Skin of body (tissue), 2 donors: ENCODE measurements around the gene WWC1. TPM values are rescaled to one million over a fixed set of nuclear protein-coding genes. Genes with fewer than 3 reads are reported as not detected.
"Not testable (repeated sequence)": the region's sequence is repeated elsewhere in the genome, so short reads cannot be mapped to it uniquely, and the experiment has no call there.

Experiments used
- DNase-seq: peaks from one replicate; lab custom pipeline; 2025; lab: John Stamatoyannopoulos, UW
- total RNA-seq: library from RNA; depleted of rRNA; stranded (reverse); fragments of >200 nt; gene quantifications from one replicate; pipeline ENCODE4 v1.2.3, GENCODE V29; 2014

Gene WWC1
- total RNA-seq, 1 donor from 2014 or later = 7.3 TPM

DNA sequence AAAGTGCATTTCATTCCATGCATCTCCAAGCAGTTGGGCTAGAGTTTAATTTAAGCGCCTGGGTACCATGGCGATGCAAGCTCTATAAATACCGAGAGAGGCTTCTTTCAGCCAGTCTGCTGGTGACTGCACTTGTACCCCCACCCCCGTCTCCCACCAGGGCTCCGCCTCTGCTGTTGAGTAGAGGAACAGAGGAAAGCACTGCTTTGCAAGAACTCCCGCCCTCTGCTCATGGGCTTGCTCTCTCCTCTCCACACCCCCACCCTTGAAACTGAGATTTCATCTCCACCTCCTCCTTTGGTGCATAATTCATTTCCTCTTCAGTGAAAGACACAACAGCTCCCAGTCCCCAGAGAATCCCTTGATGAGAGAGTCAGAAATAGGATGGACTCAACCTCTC is 5.1 kb upstream of the WWC1 start:
- no peak for DNase-seq

DNA sequence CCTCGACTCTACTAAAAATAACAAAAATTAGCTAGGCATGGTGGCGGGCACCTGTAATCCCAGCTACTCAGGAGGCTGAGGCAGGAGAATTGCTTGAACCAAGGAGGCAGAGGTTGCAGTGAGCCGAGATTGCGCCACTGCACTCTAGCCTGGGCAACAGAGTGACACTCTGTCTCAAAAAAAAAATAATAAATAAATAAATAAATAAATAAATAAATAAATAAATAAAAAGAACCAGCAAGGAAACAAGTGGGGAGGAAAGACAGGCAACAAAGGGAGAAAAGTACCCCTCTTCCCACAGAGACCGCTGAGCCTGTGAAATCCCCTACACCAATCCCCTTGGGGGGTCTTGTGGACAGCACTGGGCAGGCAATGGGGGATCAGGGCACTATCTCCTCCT is 4.6 kb upstream of the WWC1 start:
- DNase-seq = not testable (repeated sequence)

DNA sequence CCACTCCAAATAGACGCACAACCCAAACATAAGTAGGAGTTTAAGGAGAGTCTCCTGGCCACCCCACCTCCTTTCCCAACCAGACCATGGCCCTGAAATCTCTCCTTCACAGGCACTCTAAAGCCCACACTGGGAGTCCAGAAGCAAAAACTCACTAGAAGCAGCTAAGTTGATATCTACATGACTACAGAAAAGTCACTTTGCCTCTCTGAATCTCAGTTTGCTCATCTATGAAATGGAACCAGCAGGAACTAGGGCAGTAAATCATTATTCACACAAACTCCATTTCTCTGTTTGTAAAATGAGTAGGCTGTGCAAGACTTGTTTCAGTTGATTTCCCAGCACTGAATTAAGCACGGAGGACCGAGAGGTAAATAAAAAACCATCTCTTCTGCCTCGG is 4.1 kb upstream of the WWC1 start:
- no peak for DNase-seq

DNA sequence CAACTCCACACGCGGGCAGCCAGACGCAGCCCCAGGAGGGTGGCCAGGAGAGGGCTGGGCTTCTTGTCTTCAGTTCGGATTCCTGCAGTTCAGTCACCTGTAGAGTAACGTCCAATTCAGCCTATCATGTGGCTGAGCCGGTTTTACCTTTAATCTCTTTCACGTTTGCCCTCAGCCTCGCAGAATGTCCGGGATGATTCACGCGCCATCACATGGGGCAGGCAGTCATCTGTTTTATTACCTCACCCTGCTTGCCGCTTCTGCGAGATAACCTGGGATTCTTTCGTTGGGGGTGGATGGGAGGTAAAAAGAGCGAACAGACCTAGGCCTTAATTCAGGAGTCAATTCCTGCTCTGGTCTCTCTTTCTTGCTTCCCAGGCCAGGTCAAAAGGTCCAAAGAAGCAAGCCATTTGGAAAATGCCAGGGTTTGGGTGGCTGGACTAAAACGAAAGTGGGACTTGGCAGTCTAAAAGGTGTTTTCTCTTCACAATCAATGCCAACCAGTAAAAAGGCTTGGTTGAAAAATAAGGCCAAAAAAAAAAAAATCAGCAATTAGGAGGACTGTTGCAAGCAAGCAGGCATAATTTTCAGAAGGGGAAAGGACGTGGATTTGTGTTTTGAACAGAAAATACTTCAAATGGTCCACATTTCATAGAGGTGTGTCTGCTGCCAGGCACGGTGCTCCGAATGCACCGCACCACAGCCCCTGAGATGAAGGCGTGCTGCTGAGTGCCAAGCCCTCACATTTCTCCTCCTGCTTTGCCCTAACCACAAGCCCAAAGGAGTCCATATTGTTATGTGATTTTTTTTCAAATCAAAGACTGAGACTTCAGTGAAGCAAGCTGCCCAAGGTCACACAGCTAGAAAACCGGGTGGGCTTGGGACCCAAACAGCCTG is 2.8 kb upstream of the WWC1 start:
- DNase-seq = no peak

DNA sequence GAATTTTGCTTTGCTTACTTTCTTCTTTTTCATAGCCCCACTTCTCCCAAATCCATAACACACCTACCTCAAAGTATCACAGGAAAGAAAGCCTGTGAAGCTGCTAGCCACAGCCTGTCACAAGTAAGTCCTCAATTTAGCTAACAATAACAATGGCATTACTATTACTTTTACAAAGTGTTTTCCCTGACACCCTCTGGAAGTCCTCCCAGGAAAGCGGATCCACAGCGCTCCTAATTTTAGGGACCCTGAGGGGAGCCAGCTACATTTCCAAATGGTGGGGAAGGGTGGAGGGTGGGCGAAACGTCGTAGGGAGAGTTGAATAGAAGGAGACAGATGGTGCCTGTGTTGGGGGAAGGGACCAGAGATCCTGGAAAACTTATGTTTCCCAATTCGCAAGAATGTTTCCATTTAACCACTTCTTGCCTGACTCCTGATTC is 523 bp upstream of the WWC1 start:
- DNase-seq = peak; percentile 9

DNA sequence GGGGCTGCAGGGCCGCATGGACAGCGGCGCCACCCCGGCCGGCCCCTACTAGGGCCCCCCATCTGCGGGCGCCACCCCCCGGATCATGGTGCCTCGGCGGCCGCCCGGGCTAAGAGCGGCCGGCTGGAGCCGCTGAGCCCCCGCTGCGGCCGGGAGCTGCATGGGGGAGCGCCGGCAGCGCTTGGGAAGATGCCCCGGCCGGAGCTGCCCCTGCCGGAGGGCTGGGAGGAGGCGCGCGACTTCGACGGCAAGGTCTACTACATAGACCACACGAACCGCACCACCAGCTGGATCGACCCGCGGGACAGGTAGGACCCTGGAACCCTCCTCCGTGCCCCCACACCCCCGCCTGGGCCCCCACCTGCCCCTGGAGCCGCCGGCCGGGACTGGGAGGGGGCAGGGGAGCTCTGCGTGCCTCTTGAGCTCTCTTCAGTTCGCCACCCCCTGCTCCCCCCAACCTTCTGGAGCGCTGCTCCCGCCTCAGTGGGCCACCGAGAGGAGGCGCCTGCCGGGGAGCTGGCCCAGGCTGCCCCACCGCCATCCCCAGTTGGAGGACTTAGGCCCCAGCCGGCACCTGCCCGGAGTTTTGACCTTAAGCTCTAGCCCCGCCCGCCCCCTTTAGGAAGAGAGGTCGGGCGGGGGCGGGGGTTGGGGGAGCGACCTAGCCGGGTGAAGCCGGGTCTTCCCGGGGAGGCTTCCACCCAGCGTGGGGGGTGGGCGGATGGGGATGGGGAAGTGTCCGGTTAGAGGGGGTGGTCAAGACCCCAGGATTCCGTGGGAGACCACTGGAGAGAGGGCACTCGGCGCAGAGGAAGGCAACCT is 730 bp downstream of the WWC1 start:
- DNase-seq = no peak

DNA sequence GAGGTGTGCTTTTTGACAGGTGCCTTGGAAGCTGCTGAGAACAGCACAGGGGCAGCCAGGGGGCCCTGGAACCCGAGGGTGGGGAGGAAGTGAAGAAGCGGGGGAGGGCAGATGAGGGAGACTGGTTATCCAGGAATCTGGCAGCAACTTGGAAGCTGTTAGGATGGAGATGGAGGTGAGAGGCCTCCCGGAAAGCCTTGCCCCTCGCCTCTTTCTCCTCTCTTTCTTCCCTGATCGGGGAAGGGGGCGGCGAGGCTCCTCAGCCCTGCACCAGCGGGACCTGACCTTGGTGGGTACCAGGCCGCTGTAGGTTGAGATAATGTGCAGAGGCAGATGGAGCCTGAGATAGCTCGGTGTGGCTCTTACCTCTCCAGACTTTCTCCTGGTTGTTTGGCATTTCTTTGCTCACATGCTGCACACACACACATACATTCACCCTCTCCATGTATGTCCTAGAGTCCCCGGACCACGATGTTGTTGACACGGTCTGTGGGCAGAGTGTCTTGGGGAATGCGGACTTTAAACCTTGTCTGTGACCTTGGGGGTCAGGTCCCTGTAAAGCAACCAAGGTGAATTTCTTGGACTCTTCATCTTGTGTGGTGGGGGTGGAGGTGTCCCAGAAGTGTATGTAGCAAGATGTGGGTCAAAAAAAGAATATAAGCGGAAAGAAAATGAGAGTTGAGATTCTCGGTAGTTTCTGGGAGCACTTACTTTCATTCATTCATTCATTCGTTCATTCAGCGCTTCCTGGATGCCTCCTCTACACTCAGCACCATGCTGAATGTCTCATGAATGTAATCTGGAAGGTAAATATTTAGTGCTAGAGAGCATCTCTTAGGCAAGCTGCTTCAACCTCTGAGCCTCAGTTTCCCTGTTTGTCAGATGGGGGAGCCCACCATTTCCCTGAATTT is 1.6 kb downstream of the WWC1 start:
- DNase-seq = no peak

DNA sequence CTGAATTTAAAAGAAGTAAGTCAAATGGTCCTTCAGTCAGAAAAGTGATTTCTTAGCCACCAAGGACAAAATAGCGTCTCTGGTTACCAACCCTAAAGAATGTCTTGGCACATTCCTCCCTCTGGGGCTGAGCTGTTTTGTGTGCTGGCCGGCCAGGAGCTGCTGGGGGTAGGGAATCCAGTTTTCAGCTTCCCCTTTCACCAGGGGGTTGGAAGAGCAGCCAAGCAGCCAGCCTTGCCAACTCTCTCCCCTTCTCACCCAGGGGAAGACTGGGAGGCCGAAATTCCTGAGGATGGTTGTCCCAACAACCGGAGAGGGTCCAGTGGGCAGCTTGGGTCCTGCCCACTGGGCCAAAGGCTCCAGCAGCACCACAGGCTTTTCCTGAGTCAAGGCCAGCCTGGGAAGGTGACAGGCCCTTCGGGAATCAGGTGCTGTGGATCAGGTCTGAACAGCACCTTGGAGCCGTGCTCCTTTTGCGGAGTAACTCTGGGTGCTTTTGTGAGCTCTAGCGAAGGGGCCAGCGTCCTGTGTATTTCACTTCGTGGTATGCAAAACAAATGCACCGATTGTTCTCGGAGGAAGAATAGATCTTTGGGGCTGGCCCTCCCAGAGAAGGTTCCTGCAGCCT is 4.2 kb downstream of the WWC1 start:
- no peak for DNase-seq

DNA sequence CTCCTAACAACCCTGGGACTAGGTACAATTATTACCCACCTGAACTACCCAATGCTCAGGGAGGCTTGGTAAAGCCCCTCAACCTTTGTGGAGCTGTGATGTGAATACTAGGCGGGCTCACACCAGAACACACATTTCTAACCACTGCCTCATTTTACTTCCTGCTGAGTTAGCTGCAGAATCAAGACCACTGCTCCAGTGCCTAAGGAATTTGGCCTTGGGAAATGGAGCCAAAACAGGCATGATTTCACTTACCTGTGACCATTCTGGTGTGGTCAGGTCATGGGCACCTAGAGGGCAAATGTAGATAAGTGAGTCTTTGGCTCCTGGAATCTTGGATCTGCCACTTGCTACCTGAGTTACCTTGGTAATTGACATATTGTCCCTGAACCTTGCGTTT is 5.2 kb downstream of the WWC1 start:
- DNase-seq = no peak

DNA sequence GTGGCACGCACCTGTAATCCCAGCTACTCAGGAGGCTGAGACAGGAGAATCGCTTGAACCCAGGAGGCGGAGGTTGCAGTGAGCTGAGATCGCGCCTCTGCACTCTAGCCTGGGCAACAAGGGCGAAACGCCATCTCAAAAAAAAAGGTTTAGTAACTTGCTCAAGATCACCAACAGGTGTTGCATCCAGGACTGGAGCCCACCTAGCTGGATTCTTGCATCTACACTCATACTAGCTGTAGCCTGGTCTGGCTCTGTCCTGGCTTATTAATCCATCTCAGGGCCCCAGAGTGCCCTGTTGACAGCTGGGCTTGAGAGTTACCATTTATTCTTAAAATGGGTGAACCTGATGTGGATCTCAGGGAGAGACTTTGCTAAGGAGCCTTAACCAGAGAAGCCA is 7.5 kb downstream of the WWC1 start:
- no peak for DNase-seq

DNA sequence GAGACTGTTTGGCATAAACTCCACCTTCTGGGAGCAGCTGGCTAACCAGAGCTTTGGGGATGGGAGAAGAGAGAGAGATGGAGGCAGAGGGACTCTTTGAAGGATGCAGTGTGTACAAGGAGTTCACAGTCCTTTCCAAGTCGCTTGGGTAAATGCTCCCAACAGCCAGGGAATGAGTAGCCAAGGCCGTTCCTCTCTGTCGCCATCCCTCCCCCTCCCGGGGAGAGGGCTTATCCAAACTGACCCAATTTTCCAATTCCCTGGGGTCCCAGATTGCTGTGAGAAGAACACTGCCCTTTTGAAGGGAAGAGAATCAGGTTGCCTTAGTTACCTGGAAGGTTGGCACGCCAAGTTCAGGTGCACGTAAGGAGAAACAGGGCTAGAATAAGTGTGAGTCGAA is 7.9 kb downstream of the WWC1 start:
- DNase-seq = no peak

DNA sequence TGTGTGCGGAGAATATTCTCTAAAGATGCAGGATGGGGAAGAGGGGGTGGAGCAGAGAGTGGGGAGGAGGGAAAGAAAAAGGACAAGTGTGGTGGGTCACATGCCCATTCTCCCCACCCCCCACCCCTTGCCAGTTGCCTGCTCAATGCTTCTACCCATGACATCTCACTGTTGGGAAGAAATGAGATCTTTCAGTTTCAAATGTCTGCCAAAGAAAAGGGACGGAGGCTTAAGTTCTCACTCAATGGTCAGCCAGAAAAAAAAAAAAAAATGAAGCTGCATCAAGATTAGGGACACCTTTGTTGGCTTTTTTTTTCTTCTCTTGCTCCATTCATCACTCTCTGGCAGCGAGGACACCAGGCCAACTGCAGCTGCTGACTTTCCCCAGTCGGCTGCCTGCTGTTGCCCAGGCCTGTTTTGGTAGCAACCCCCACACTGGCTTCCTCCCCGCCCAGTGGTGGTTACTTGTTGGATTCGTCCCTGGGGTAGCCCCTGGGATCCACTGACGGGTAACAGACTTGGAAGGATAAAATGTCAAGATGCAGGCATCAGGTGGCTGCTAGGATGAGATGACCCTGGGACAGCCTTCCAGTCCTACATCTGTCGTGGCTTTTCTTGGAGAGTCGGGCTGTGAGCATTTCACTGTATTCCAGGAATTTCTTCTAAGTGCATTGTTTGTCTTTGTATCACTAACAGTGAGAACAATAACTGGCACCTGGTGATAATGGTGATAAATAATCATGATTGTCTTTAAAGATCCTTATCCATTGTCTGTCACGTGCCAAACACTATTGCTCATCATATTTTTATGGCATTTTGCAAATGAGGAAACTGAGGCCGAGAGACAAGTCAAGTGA is 9.1 kb downstream of the WWC1 start:
- DNase-seq = no peak

DNA sequence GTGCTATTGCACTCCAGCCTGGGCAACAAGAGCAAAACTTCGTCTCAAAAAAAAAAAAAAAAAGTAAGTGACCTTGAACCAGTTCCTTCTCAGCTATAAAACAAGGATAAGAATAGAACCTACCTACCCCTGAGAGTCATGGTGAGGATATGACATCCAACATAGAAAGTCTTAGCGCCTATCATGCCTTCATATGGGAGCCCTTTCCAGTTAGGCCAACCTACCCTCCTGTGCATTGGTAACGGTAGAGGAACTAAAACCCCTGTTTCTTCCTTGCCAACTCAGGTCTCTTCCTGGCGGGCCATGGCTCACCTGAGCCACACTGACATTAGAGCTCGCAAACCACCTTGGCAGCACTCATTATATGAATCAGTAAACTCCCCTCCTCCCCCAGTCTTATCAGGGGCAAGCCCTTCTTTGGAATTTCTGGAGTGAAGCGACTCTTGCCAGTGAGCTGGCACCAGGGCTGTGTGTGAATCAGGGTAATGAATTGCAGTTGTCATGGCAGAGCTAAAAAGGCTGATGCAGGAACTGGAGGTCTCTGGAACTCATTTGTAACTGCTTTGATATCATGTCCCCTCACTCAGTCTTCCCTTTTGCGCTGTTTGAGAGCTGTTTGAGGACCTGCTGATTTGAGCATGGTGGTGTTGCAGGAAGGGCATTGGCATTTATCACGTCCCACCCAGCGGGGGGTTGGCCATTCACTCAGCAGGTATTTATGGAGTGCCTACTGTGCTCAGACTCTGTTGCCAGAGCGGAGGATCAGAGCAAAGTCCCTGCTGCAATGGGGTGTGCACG is 10.3 kb downstream of the WWC1 start:
- DNase-seq = no peak

DNA sequence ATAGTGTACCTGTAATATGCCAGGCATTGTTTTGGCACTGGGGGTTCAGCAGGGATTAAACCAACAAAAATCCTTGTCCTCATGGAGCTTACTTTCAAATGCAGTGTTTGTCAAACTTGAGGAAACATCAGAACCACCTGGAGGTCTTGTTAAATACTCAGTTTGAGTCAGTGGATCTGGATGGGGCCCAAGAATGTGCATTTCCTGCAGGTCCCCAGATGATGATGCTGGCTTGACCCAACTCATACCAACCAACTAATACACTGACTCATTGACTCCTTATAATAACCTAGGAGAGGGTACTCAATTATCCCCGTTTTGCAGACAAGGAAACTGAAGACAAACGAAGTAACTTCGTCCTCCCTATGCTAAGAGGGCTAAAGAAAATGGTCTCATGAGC is 11.3 kb downstream of the WWC1 start:
- DNase-seq = no peak

DNA sequence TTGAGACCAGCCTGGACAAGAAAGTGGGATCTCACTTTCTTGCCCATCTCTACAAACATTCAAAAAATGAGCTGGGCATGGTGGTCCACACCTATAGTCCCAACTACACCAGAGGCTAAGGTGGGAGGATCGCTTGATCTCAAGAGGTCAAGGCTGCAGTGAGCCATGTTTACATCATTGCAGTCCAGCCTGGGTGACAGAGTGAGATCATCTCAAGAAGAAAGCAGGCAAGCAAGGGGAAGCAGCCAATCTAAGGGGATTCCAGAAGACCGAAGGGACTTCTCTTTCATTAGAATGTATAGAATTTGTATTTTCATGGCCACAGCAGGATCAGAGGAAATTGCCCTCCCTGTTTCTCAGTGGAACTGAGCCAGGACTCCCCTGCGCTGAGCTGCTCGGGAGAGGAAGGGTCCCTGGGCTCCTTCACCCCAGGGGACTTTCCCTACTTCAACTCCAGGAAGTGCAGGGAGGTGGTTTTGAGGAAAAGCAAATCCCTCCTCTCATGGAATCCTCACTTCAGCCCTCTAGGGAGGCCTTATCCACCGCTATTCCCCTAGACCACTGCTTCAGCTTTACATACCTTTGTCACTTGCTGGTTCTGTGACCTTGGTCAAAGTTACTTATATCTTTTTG is 12.1 kb downstream of the WWC1 start:
- DNase-seq = no peak

DNA sequence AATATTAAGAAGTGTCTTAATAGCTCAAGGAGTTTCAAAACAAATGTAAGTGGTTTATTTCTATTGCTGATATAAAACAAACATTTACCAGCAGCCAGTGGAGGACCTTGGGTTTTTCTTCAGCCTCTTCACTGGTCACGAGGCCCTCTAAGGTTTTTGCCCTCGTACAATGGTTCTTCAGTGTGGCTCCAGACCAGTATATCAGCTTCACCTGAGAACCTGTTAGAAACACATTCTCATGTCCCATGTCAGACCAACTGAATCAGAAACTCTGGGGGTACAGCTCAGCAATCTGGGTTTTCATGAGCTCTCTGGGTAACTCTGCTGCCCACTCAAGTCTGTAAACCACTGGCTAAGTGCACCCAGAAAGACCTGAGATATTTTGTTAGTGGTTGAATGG is 12.9 kb downstream of the WWC1 start:
- no peak for DNase-seq

DNA sequence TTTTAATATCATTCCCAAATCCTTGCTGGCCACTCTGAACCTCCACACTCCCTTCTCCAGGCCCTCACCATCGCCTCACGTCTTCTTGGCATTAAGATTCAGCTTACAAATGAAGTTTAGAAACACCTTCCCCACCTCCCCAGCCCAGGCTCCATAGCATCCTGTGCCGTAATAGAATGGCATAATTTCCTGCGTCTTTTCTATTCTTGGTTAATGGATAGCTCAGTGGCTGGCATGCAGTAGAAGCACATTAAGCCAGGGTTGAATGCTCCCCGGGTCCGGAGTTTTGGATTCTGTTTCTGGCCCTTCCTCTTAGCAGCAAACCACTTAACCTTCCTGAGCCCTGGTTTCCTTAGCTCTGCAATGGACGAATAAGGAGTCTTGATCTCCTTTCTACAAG is 13.8 kb downstream of the WWC1 start:
- no peak for DNase-seq

DNA sequence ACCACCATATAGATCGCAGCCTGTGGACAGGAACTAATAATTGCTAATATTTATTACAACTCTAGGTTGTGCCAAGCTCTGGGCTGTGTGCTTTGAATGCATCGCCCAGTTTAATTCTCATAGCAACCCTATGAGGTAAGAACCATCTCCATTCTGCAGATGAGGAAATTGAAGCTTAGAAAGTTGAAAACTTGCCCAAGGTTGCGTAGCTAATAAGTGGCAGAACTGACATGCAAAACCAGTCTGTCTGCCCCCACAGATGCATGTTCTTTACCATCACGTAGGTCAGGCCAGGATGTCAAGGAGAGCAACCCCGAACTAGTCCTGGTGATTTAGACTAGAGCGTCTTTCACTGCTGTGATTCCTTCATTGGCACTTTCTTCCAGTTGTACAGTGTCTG is 15.6 kb downstream of the WWC1 start:
- DNase-seq = no peak
